HG03039 (cell line): Measurements from ENCODE around the gene CCBE1.
"Not testable (repeated sequence)": the region's sequence is repeated elsewhere in the genome, so short reads cannot be mapped to it uniquely, and the experiment has no call there.

Experiments
- ATAC-seq: cut with Tn5 transposase; IDR thresholded peaks from one replicate; pipeline ENCODE4 v1.9.1; 2021; ENCODE audit warnings: mild to moderate bottlenecking, moderate library complexity; ENCODE audit not compliant: unreplicated experiment

Gene CCBE1

GRCh38 chr18:59550174-59550516 is 147.1 kb downstream of the CCBE1 start:
- ATAC-seq, result no peak

DNA sequence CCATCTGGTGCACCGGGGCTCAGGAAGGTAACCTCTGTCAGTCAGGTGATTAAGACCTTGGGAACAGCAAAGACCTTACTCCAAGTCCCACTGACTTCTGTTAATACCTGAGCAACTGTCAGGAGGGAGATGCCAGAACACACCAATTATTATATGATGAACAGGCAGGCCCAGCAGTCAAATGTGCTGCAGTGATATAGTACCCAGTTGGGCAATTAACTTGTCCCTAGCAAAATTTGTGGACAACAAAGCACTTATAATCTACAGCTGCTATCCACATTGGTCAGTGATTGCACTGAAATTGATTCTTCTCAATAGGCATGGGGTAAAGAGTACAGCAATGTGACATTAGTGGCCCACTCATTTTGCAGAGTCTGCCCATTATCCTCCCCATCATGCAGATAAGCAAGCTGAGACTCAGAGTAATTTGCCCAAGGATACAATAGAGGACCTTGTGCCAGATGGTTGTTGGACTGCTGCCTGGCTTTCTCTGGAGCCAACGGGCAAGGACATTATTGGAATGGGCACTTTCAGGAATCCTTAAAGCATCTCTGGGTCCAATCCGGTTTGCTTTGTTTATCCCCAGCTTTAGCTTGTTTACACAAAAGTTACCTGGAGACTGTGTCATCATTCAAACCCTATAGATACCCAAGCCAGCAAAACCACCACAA is 147.6 kb downstream of the CCBE1 start:
- ATAC-seq, result no peak

GRCh38 chr18:59547581-59548182 is 149.5 kb downstream of the CCBE1 start:
- no peak for ATAC-seq

DNA sequence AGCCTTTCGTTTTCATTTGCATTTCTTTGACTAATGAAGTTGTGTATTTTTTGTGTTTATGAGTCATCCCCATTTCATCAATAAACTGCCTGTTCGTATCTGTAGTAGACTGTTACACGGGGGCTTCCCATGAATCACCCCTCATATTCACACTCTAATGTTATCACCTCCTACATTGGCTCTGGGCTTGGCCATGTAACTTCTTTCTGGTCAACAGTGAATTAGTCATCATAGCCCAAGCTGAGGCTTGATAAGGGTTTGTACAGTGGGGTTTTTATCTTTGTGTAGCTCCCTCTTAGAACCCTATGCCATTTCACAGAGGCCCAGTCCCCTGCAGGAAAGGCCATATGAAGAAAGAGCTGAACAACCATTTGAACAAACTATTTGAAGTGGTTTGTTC is 151.0 kb downstream of the CCBE1 start:
- no peak for ATAC-seq

DNA sequence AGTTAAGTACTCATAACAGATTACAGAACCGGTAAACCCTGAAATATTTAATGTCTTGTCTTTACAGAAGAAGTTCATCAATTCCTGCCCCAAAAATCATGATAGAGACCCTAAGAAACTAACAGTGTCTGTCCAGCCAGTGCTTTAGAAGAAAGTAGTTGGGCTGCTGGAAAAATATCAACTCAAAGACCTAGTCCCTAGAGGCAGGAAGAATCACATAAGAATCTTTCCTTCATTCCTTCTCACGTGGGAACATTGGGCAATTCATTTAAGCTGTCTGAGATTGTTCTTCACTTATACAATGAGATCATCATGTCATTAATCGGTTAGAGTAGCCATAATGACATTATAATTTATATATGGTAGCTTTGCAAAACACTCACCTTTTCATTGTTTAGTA is 156.4 kb downstream of the CCBE1 start:
- no peak for ATAC-seq

GRCh38 chr18:59540346-59540745 is 156.9 kb downstream of the CCBE1 start:
- no peak for ATAC-seq

GRCh38 chr18:59539108-59539507 is 158.1 kb downstream of the CCBE1 start:
- ATAC-seq, result no peak

DNA sequence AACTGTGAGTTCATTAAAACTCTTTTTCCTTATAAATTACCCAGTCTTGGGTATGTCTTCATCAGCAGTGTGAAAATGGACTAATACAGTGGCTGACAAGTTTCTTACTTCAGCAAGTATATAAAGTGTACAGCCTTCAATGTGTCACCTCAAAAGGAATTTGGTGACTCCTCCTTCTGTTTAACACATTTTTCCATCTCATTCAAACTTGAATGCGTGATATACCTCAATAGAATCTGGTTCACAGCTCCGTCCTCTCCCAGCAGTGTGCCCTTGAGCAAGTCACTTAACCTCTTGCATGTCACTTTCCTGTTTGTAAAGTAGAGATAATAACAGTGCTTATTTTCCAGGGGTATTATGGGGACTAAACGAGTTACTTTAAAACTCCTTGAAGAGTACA is 159.6 kb downstream of the CCBE1 start:
- ATAC-seq, result no peak

DNA sequence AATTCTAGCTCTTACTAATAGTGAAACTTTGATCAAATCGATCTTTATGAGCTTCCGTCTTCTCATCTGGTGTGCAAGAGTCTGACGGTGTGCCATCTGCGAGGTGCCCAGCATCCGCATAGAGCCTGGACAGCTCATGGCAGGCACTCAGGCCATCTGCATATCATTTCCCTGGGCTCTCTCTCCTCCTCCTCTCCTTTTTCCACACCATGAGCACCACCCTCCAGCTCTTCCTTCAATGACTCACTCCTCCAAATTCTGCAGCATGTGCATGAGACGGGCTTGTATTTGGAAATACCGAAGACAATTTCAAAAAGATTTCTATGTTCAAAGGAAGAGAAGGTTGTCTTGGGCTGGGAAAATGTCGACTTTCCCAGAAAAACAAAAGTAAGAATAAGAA is 161.1 kb downstream of the CCBE1 start:
- ATAC-seq, result no peak

DNA sequence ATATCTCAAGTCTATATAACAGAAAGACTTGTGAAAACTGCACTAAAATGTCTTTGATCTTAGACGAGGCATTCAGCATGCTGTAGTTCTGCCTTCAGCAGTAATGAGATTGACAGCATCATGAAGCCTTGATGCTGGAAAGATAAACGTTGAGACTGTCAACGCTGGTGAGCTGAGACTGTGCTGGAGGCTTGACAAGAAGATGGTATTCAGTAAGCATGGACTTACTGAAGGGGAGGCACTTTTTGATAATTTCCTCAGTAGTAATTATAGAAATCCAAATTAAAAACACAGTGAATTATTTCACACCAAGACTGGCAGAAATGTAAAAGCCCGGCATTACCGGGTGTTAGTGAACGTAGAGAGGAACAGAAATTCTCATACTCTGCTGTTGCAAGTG is 162.2 kb downstream of the CCBE1 start:
- no peak for ATAC-seq

DNA sequence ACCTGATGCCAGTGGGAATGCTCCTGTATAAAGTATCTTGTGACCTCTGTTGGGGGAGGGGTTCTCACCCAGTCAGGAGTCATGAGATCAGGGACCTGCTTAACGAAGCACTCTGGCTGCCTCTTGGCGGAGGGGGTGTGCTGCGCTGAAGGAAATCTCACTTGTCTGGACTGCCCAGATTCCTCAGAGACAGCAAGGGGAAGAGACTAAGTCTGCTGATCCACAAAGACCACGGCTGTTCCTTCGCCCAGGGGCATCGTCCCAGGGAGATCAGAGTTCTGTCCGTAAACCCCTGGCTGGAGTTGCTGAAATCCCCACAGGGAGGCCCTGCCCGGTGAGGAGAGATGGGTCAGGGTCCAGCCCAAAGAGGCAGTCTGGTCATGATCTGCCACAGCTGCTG is 168.4 kb downstream of the CCBE1 start:
- no peak for ATAC-seq

GRCh38 chr18:59520562-59521355 is 176.5 kb downstream of the CCBE1 start:
- ATAC-seq, result no peak

GRCh38 chr18:59518705-59519104 is 178.5 kb downstream of the CCBE1 start:
- ATAC-seq, result no peak

- ATAC-seq, result no peak
Observed at GRCh38 chr18:59517446-59518165, 179.6 kb downstream of the CCBE1 start.

DNA sequence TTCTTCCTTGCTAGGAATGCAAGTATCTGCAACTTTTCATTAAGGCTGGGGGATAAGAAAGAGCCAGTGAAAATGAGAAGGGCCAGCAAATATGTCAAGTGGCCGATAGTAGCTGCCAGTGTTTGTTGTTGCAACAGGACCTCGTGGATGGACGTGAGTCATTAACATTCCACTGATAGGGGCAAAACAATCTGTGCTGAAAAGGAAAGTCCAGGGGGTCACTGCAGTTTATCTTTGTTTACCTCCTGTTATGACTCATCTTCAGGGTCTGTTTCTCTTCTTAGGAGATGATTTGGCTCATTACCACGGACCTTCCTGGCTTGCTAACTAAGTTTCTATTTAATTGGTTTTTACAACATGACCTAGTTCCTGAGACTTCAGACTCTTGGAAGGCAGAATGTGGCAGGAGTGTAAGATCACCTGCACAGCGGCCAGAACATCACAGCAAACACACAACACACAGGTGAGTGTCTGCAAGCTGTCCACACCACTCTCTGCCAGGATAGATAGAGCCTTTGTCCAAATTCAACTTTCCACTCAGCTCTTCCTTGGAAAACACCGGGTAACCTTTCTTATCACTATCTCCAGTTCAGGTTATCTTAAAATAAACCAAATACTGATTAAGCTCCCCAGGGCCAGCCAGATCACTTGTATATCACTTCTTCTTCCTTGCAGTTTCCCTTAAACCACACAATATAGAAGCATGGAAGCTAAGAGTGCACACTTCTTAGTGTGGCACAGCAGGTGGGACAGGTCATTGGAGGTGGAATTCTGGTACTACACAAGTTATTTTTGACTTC is 180.7 kb downstream of the CCBE1 start:
- ATAC-seq, result no peak

GRCh38 chr18:59515956-59516355 is 181.3 kb downstream of the CCBE1 start:
- ATAC-seq, result not testable (repeated sequence)

GRCh38 chr18:59515147-59515546 is 182.1 kb downstream of the CCBE1 start:
- ATAC-seq, result no peak

DNA sequence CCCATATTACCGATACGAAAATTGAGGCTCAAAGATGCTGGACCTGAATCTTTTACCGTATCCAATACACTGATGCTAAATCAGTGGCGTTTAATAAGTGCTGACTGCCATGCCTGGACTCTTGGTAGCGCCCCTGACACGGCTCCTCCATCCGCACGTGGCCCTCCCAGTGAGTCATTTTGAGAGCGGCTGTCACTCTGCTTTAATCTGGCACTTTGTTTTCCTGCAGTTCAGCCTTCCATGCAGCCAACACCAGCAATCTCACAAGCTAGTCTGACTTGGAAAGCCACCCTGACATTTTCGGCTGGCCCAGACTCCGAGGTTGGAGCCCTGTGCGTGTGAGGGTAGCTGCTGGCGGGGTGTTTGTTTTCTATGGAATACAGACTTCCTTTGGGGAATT is 183.0 kb downstream of the CCBE1 start:
- no peak for ATAC-seq

DNA sequence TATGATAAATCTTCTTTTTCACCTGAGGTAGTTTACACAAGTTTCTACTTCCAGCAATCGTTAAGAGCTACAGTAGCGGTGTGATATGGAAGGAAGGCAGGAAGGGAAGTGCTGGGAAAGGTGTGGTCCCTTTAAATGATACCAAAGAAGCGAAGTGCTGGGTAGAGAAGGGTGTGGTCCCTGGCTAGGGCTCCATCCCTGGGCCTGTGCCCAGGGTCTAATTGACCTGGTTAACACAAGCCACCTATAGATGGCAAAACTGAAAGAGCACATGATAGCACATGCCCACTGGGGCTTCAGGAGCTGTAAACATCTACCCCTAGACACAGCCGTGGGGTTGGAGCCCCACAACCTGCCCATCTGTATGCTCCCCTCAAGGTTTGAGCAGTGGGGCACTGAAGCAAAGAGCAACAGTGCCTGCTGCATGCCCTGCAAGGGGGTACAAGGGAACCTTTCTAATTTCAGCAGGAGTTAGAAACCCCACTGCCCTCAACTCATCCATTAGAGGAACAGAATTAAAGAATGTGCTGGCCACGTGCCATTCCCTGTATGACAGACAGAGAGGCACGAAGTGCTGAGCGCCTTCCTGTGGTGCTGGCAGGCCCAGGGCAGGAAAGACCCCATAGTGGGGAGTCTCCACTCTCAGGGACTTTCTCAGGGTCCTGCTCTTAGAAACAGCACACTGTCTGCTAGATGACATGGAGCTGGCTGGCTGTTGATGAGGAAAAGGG is 185.0 kb downstream of the CCBE1 start:
- no peak for ATAC-seq
